Stimulated activated CD4-positive, alpha-beta T cell treated with anti-CD3 and anti-CD28 coated beads, Interleukin-2, amount 100 ng/mL, for 4 hours (primary cell): ENCODE measurements around the gene TNFSF8.
A peak's percentile ranks its signal among the peaks of the same experiment; 100 is the strongest.

Source experiments
- DNase-seq: peaks from one replicate; pipeline ENCODE4 v3.0.0-alpha.2; 2020; ENCODE audit warnings: low read depth

TNFSF8 gene

GRCh38 chr9:114905170-114905940, 25.0 kb downstream of the TNFSF8 start:
- no peak for DNase-seq

- no peak for DNase-seq
Measured at GRCh38 chr9:114902786-114903524, 27.4 kb downstream of the TNFSF8 start.

GRCh38 chr9:114900942-114901802, 29.2 kb downstream of the TNFSF8 start:
- DNase-seq: no peak

- no peak for DNase-seq
Measured at GRCh38 chr9:114899995-114900394, 30.4 kb downstream of the TNFSF8 start.

GRCh38 chr9:114899461-114899860, 30.9 kb downstream of the TNFSF8 start:
- no peak for DNase-seq

GRCh38 chr9:114898741-114899140, 31.6 kb downstream of the TNFSF8 start:
- peak; percentile 61 for DNase-seq

GRCh38 chr9:114897196-114897595, 33.2 kb downstream of the TNFSF8 start:
- no peak for DNase-seq

- no peak for DNase-seq
Measured at GRCh38 chr9:114896344-114896743, 34.0 kb downstream of the TNFSF8 start.

GRCh38 chr9:114895521-114895991, 34.8 kb downstream of the TNFSF8 start:
- DNase-seq: no peak

- no peak for DNase-seq
Measured at GRCh38 chr9:114894609-114895433, 35.6 kb downstream of the TNFSF8 start.

GRCh38 chr9:114894206-114894605, 36.2 kb downstream of the TNFSF8 start:
- no peak for DNase-seq

- DNase-seq: peak; percentile 57
Measured at GRCh38 chr9:114893221-114894010, 37.0 kb downstream of the TNFSF8 start.

GRCh38 chr9:114889802-114890224, 40.6 kb downstream of the TNFSF8 start:
- DNase-seq: no peak

- DNase-seq: no peak
Measured at GRCh38 chr9:114888607-114889006, 41.8 kb downstream of the TNFSF8 start.

GRCh38 chr9:114887963-114888362, 42.4 kb downstream of the TNFSF8 start:
- DNase-seq: no peak

GRCh38 chr9:114884787-114885452, 45.5 kb downstream of the TNFSF8 start:
- no peak for DNase-seq

- no peak for DNase-seq
Measured at GRCh38 chr9:114883709-114884108, 46.7 kb downstream of the TNFSF8 start.

- DNase-seq: no peak
Measured at GRCh38 chr9:114880291-114880745, 50.1 kb downstream of the TNFSF8 start.

- no peak for DNase-seq
Measured at GRCh38 chr9:114878879-114879564, 51.4 kb downstream of the TNFSF8 start.
